ENCODE measurements around the gene FRMPD3.

DNA sequence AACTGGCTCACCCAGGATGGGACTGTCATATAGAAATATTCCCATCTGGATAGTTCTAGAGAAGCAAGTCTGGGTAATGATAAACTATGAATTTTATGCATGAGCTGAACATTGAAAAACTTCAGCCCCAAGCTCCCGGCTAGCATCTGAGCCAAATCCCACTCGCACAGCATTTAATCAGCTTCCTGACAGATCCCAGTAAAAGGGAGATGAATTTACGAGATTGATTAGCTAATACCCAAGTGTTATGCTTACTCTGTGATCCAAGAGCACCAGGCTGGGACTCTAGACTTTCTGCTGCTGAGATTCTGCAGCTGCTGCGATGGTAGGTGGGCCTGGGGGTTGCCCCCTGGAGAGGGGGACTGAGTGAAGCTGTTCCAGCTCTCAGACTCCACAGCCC is 28.0 kb downstream of the FRMPD3 start:
- TF ChIP-seq POLR2AphosphoS5 (IDR thresholded peaks at IDR 0.05; ENCODE audit: borderline replicate concordance, low read depth, low read length) (no peak), EZH2 (IDR thresholded peaks at IDR 0.05) (no peak), FOXP2 (optimal IDR thresholded peaks at IDR 0.05; ENCODE audit: control extremely low read depth, extremely low read length, insufficient read depth) (no peak)

Measured in SK-N-MC (cell line).